Stomach smooth muscle (tissue), 2 donors: Measurements from ENCODE around the gene FOXC1.

ENCODE experiments used
- H3K27ac ChIP-seq: one replicate; pipeline ENCODE4 v1.7.0; 2013; ENCODE audit warnings: mild to moderate bottlenecking, low read length, inconsistent platforms
- H3K27me3 ChIP-seq, 2 donors: one replicate each; pipeline ENCODE4 v1.7.0; 2013; ENCODE audit warnings: low read length in 2 of 2; ENCODE audit not compliant: insufficient read depth in 2 of 2, control insufficient read depth in 1 of 2
- H3K36me3 ChIP-seq, 2 donors: one replicate each; pipeline ENCODE4 v1.7.0; 2013; ENCODE audit warnings: low read length in 2 of 2; ENCODE audit not compliant: control insufficient read depth in 2 of 2, insufficient read depth in 2 of 2
- H3K4me1 ChIP-seq: one replicate; pipeline ENCODE4 v1.7.0; 2013; ENCODE audit warnings: low read length; ENCODE audit not compliant: control insufficient read depth, insufficient read depth
- H3K4me3 ChIP-seq, 2 donors: one replicate each; pipeline ENCODE4 v1.7.0; 2013; ENCODE audit warnings: low read length in 2 of 2
- H3K9ac ChIP-seq, 2 donors: one replicate each; pipeline ENCODE4 v1.7.0; 2013; ENCODE audit warnings: low read length in 2 of 2, mild to moderate bottlenecking in 1 of 2
- H3K9me3 ChIP-seq, 2 donors: one replicate each; pipeline ENCODE4 v1.7.0; 2013; ENCODE audit warnings: low read length in 2 of 2; ENCODE audit not compliant: control insufficient read depth in 2 of 2
- donor health status: healthy.
- donor health status: Pancreatic carcinoma.

Gene FOXC1

GRCh38 chr6:1606780-1607515 lies 2.8 kb upstream of the FOXC1 start:
- Histone ChIP-seq H3K9ac (no peak overlapping the region), H3K36me3 (no peaks in the 10 kb centered on the region), H3K27me3 (peaks cover 65 to 89% of the 10 kb centered on the region in 2 donors), H3K27ac (no peak overlapping the region), H3K4me1 (peaks cover 35% of the 10 kb centered on the region), H3K4me3 (no peak overlapping the region), H3K9me3 (no peaks in the 10 kb centered on the region)

GRCh38 chr6:1607516-1608221 lies 2.0 kb upstream of the FOXC1 start:
- Histone ChIP-seq H3K27me3 (peaks cover 64 to 89% of the 10 kb centered on the region in 2 donors), H3K9ac (no peak overlapping the region), H3K4me3 (no peak overlapping the region), H3K27ac (no peak overlapping the region), H3K4me1 (peaks cover 35% of the 10 kb centered on the region), H3K9me3 (no peaks in the 10 kb centered on the region), H3K36me3 (no peaks in the 10 kb centered on the region)

- Histone ChIP-seq H3K27me3 (peaks cover 66 to 91% of the 10 kb centered on the region in 2 donors), H3K27ac (no peak overlapping the region), H3K4me1 (peaks cover 35% of the 10 kb centered on the region), H3K9me3 (no peaks in the 10 kb centered on the region), H3K9ac (no peak overlapping the region), H3K4me3 (no peak overlapping the region), H3K36me3 (no peaks in the 10 kb centered on the region)
Measured at GRCh38 chr6:1608222-1609040, 1.3 kb upstream of the FOXC1 start.

- Histone ChIP-seq H3K4me1 (peaks cover 32% of the 10 kb centered on the region), H3K9me3 (no peaks in the 10 kb centered on the region), H3K36me3 (no peaks in the 10 kb centered on the region), H3K4me3 (peak overlapping the region in 1 of 2 donors; percentile 62), H3K9ac (no peak overlapping the region), H3K27ac (no peak overlapping the region), H3K27me3 (peaks cover 66 to 91% of the 10 kb centered on the region in 2 donors)
Measured at GRCh38 chr6:1609041-1609647, 571 bp upstream of the FOXC1 start.

GRCh38 chr6:1610497-1611321 lies 994 bp downstream of the FOXC1 start:
- H3K27ac ChIP-seq: no peak overlapping the region
- H3K36me3 ChIP-seq: no peaks in the 10 kb centered on the region
- H3K9ac ChIP-seq: no peak overlapping the region
- H3K4me1 ChIP-seq: peaks cover 21% of the 10 kb centered on the region
- H3K27me3 ChIP-seq: peaks cover 64 to 91% of the 10 kb centered on the region in 2 donors
- peak overlapping the region in 1 of 2 donors; percentile 70 for H3K4me3 ChIP-seq
- H3K9me3 ChIP-seq: no peaks in the 10 kb centered on the region

- Histone ChIP-seq H3K36me3 (no peaks in the 10 kb centered on the region), H3K27me3 (peaks cover 61 to 91% of the 10 kb centered on the region in 2 donors), H3K4me1 (peaks cover 21% of the 10 kb centered on the region), H3K27ac (no peak overlapping the region), H3K9me3 (no peaks in the 10 kb centered on the region), H3K4me3 (no peak overlapping the region), H3K9ac (no peak overlapping the region)
Measured at GRCh38 chr6:1611322-1611571, 1.5 kb downstream of the FOXC1 start.

GRCh38 chr6:1611572-1612298 lies 2.0 kb downstream of the FOXC1 start:
- Histone ChIP-seq H3K9ac (no peak overlapping the region), H3K4me3 (peak overlapping the region; percentile 59 to 64), H3K27me3 (peaks cover 59 to 91% of the 10 kb centered on the region in 2 donors), H3K27ac (no peak overlapping the region), H3K9me3 (no peaks in the 10 kb centered on the region), H3K4me1 (peaks cover 21% of the 10 kb centered on the region), H3K36me3 (no peaks in the 10 kb centered on the region)

GRCh38 chr6:1612299-1612973 lies 2.7 kb downstream of the FOXC1 start:
- no peaks in the 10 kb centered on the region for H3K9me3 ChIP-seq
- no peak overlapping the region for H3K27ac ChIP-seq
- H3K4me3 ChIP-seq: peak overlapping the region; percentile 59 to 64
- no peak overlapping the region for H3K9ac ChIP-seq
- no peaks in the 10 kb centered on the region for H3K36me3 ChIP-seq
- peaks cover 18% of the 10 kb centered on the region for H3K4me1 ChIP-seq
- H3K27me3 ChIP-seq: peaks cover 54 to 90% of the 10 kb centered on the region in 2 donors

GRCh38 chr6:1612974-1613306 lies 3.2 kb downstream of the FOXC1 start:
- H3K4me1 ChIP-seq: peaks cover 18% of the 10 kb centered on the region
- peaks cover 51 to 90% of the 10 kb centered on the region in 2 donors for H3K27me3 ChIP-seq
- H3K36me3 ChIP-seq: no peaks in the 10 kb centered on the region
- no peaks in the 10 kb centered on the region for H3K9me3 ChIP-seq
- H3K4me3 ChIP-seq: no peak overlapping the region
- H3K9ac ChIP-seq: no peak overlapping the region
- no peak overlapping the region for H3K27ac ChIP-seq
